ENCODE results near the gene CD83.

Gene CD83

GRCh38 chr6:14127611-14128010, 10.0 kb downstream of the CD83 start:
- TF ChIP-seq REST (IDR thresholded peaks at IDR 0.05; ENCODE audit: insufficient replicate concordance, low read depth) (no peak), POLR2AphosphoS5 (IDR thresholded peaks at IDR 0.05; ENCODE audit: low read depth) (no peak), CTCF (IDR thresholded peaks at IDR 0.05; ENCODE audit: insufficient read depth, low read length) (no peak), GABPA (IDR thresholded peaks at IDR 0.05; ENCODE audit: low read depth) (no peak), SPI1 (IDR thresholded peaks at IDR 0.05; ENCODE audit: borderline replicate concordance, low read depth) (no peak)
- no peak overlapping the region for H3K27ac ChIP-seq (replicated peaks)
- no peaks in the 10 kb centered on the region for H3K27me3 ChIP-seq (ENCODE audit: insufficient read depth, poor library complexity, severe bottlenecking)
- no peak overlapping the region for H3K4me3 ChIP-seq (replicated peaks; ENCODE audit: insufficient read depth, low read length)
- no peak for DNase-seq (ENCODE audit: low read depth in 1 of 2, low spot score in 1 of 2)

GRCh38 chr6:14128012-14128411, 10.4 kb downstream of the CD83 start:
- no peak overlapping the region for H3K4me3 ChIP-seq (replicated peaks; ENCODE audit: insufficient read depth, low read length)
- no peaks in the 10 kb centered on the region for H3K27me3 ChIP-seq (ENCODE audit: insufficient read depth, poor library complexity, severe bottlenecking)
- TF ChIP-seq CTCF (IDR thresholded peaks at IDR 0.05; ENCODE audit: insufficient read depth, low read length) = no peak
- TF ChIP-seq REST (IDR thresholded peaks at IDR 0.05; ENCODE audit: insufficient replicate concordance, low read depth) = no peak
- no peak for TF ChIP-seq SPI1 (IDR thresholded peaks at IDR 0.05; ENCODE audit: borderline replicate concordance, low read depth)
- TF ChIP-seq GABPA (IDR thresholded peaks at IDR 0.05; ENCODE audit: low read depth) = no peak
- TF ChIP-seq POLR2AphosphoS5 (IDR thresholded peaks at IDR 0.05; ENCODE audit: low read depth) = no peak
- no peak overlapping the region for H3K27ac ChIP-seq (replicated peaks)
- DNase-seq (ENCODE audit: low read depth in 1 of 2, low spot score in 1 of 2) = no peak

GRCh38 chr6:14128746-14129145, 11.2 kb downstream of the CD83 start:
- H3K27me3 ChIP-seq (ENCODE audit: insufficient read depth, poor library complexity, severe bottlenecking) = no peaks in the 10 kb centered on the region
- no peak overlapping the region for H3K27ac ChIP-seq (replicated peaks)
- DNase-seq (ENCODE audit: low read depth in 1 of 2, low spot score in 1 of 2) = no peak
- no peak for TF ChIP-seq SPI1 (IDR thresholded peaks at IDR 0.05; ENCODE audit: borderline replicate concordance, low read depth)
- TF ChIP-seq GABPA (IDR thresholded peaks at IDR 0.05; ENCODE audit: low read depth) = no peak
- no peak for TF ChIP-seq POLR2AphosphoS5 (IDR thresholded peaks at IDR 0.05; ENCODE audit: low read depth)
- no peak for TF ChIP-seq CTCF (IDR thresholded peaks at IDR 0.05; ENCODE audit: insufficient read depth, low read length)
- no peak for TF ChIP-seq REST (IDR thresholded peaks at IDR 0.05; ENCODE audit: insufficient replicate concordance, low read depth)
- H3K4me3 ChIP-seq (replicated peaks; ENCODE audit: insufficient read depth, low read length) = no peak overlapping the region
